SK-N-MC (cell line): ENCODE measurements around the gene ZNF407.
"Not testable (repeated sequence)": the region's sequence is repeated elsewhere in the genome, so short reads cannot be mapped to it uniquely, and the experiment has no call there.

Experiments used
- DNase-seq: peaks from one replicate; pipeline ENCODE4 v3.0.0-alpha.2; 2011; ENCODE audit warnings: low read depth, low spot score
- H3K27ac ChIP-seq: fragments of 200-600 bp; sonication (generic); 2 replicates; pipeline ENCODE4 v1.5.1; 2016; ENCODE audit warnings: mixed run types
- H3K36me3 ChIP-seq: fragments of 200-600 bp; sonication (generic); 2 replicates; pipeline ENCODE4 v1.6.1; 2017; ENCODE audit warnings: antibody characterized with exemption, low read length, mixed read lengths; ENCODE audit not compliant: insufficient read depth
- H3K4me3 ChIP-seq: fragments of 200-600 bp; sonication (generic); 2 replicates; pipeline ENCODE4 v1.5.1; 2016
- H3K9ac ChIP-seq: fragments of 200-600 bp; sonication (generic); 2 replicates; pipeline ENCODE4 v1.8.0; 2017; ENCODE audit warnings: mixed run types, mixed read lengths; ENCODE audit not compliant: insufficient read length
- H3K9me3 ChIP-seq: fragments of 200-600 bp; sonication (generic); 2 replicates; pipeline ENCODE4 v1.6.1; 2017; ENCODE audit warnings: low read depth, mild to moderate bottlenecking, antibody characterized with exemption, low read length, moderate library complexity, mixed read lengths
- EZH2 ChIP-seq: fragments of 200-600 bp; sonication (generic); IDR thresholded peaks from one replicate; pipeline ENCODE4 v1.6.1; 2017; ENCODE audit warnings: antibody characterized with exemption
- FOXP2 ChIP-seq: optimal IDR thresholded peaks from 2 replicates; pipeline ENCODE3; 2011; ENCODE audit warnings: mild to moderate bottlenecking, moderate library complexity; ENCODE audit not compliant: insufficient read depth; ENCODE audit errors: extremely low read length, control extremely low read depth
- POLR2AphosphoS5 ChIP-seq: IDR thresholded peaks from 2 replicates; pipeline ENCODE4 v1.6.1; 2012; ENCODE audit warnings: mild to moderate bottlenecking, low read depth, low read length, borderline replicate concordance

ZNF407 gene

DNA sequence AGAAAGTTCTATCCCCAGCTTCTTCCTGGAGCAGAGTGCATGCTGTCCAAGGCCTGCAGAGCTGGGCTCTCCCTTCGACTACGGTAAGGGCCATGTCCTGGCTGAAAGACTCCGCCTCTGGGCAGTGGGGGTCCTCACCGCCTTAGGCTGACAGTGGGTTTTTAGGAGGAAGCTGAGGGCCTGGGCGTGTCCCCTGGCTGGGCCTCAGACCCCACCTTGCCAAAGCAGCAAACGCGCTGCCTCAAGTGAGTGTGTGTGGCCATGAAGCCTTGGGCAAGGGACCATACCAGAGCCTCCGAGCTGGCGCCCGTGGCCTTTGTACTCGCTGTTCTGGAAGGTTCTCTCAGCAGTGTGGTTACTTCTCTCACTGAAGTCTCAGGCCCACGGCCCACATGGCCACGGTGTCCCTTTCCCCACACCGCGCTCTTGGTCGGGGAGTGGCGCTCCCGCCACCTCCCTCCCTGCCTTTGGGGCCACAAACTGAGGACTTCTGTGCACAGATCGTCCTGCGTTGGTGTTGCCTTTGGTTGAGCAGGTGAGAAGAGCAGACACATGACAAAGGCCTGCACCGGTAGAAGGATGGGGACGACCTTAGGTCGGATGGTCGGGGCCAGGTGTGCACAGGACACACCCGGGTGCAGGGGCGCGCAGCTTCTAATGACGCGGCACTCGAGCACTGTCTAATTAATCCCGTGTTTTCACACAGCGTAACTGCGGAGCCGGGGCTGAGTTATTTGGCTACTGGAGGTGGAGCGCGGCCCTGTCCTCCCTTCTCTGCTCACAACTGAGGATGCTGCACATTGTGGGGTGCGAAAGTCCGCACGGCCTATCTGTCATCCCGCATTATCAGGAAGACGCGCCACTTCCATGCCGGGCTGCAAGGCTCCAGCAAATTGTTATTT lies 489.7 kb downstream of the ZNF407 start:
- Histone ChIP-seq H3K9ac (no peak overlapping the region), H3K9me3 (no peaks in the 10 kb centered on the region), H3K36me3 (no peaks in the 10 kb centered on the region), H3K4me3 (no peak overlapping the region), H3K27ac (no peak overlapping the region)
- TF ChIP-seq POLR2AphosphoS5 (no peak), EZH2 (no peak), FOXP2 (no peak)
- DNase-seq: no peak

DNA sequence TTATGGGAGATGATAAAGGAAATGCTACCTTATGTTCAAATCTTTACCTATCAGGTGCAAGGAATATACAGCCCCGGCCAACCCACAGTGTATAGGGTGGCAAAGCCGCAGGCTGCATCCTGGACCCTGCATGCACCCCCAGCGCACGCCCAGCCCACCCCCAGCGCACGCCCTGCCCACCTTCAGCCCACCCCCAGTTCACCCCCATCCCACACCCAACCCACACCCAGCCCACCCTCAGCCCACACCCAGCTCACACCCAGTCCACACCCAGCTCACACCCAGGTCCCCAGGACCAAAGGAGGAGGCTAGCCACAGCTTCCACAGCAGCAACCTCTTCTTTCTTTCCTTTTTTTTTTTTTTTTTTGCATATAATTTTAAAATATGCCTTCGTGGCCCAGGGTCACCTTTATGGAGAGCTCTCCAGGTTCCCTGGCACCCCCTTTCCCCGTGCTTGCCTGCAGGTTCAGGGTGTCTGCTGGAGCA lies 490.4 kb downstream of the ZNF407 start:
- Histone ChIP-seq H3K4me3 (no peak overlapping the region), H3K36me3 (no peaks in the 10 kb centered on the region), H3K27ac (no peak overlapping the region), H3K9me3 (no peaks in the 10 kb centered on the region), H3K9ac (no peak overlapping the region)
- no peak for DNase-seq
- TF ChIP-seq EZH2 (no peak), POLR2AphosphoS5 (no peak), FOXP2 (no peak)

DNA sequence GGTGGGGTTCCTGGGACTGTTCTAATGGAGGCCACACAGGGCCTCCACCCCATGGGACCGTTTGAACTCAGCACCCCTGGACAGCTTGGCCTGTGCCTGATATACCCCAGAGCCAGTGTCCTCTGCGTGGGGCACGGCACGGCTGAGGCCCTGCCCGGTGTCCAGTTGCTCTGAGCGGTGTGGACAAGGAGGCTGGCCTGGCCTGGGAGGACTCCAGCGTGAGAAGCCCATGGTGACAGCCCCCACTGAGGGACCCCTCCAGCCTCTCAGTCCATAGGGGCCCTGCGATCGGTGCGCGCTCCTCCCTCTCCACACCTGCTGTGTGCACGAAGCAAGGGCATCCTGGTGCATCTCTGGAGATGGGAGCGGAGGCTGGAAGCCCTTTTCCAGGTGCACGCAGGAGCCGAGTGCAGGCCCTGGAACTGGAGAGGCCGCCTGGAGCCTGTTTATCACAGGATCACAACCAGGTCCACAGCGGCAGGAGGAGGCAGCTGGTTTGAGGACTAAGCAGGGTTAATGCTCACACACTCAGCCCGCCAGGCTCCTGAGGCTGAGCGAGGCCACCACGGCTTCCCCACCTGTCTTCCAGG lies 491.0 kb downstream of the ZNF407 start:
- Histone ChIP-seq H3K9me3 (no peaks in the 10 kb centered on the region), H3K27ac (no peak overlapping the region), H3K4me3 (no peak overlapping the region), H3K36me3 (no peaks in the 10 kb centered on the region), H3K9ac (no peak overlapping the region)
- TF ChIP-seq POLR2AphosphoS5: no peak
- TF ChIP-seq EZH2: no peak
- no peak for TF ChIP-seq FOXP2
- DNase-seq: no peak

DNA sequence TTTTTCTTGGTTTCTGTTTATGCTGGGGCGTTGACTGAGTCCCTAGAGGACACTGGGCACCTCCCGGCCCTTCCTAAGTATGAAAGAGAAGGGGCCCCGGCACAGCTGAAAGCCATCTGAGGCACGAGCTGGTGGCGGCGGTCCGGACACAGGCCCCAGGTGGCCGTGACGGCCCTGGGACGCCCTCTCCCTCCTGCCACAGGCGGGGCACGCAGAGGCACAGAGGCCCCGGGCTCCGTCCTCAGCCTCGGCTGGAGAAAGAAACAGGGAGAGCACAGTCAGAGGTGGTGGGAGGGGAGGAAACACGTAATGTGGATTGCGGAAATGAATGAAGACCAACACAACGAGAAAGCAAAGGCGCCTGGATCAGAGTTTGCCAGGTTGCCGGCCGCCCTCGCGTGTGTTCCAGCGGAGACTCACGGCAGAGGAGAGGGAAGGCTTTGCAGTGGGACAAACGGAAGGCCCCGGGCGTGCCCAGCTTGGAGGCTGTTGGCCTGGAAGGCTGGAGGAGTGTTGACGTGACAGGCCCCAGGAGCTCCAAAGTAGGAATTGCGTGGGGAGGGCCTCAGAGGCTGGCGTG lies 492.2 kb downstream of the ZNF407 start:
- TF ChIP-seq FOXP2 (no peak), POLR2AphosphoS5 (no peak), EZH2 (no peak)
- Histone ChIP-seq H3K9ac (no peak overlapping the region), H3K36me3 (no peaks in the 10 kb centered on the region), H3K27ac (no peak overlapping the region), H3K9me3 (no peaks in the 10 kb centered on the region), H3K4me3 (no peak overlapping the region)
- DNase-seq: no peak

DNA sequence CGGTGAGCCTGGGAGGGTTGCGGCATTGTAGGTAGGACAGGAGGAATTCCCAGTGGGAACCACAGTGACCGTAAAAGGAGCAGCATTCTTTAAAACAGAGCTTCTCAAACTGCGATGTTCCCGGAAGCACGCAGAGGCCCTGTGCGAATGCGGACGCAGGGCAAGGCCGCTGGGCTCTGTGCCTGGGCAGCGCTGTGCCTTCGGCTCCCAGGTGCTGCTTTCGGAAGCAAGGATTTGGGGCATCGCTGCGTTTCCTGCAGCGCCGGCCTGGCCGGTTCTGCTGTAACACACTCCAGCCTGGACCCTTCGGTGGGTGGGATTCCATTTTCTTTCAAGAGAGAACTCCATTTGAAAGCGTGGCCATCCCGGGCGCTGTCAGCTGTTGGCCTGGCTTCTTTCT lies 492.7 kb downstream of the ZNF407 start:
- TF ChIP-seq EZH2 (no peak), POLR2AphosphoS5 (no peak), FOXP2 (no peak)
- no peaks in the 10 kb centered on the region for H3K9me3 ChIP-seq
- no peak for DNase-seq

DNA sequence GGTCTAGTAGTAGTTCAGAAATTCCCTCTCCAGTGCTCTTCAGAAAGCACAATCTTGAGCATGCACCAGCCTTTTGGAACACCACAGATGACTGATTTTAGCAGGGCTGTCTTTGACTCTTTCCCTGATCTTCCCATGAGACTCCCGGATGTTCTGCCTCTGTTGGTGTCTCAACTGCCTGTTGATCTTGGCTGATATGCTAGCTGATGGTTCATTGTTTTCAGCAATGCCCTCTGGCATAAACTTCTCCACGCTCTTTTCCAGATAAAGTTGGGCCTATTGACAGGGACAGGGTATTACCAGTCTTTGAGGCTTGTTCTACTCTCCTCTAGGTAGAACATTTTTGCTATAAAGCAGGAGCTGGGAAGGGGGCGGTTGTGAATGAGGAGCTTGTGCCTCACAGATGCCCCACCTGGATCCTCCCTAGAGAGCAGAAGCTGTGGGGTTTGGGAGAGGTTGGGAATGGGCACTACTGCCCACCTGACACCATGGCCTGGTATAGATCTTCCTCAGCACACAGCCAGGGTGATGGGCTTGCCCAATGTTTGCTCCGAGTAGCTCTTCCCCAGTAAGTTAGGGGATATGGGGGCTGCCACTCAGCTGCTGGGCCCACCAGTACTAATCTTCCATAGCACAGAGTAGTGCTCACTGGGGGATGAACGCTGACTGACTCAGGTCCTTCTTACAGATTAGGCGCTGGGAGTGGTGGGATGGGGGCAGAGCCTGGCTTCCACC lies 500.0 kb downstream of the ZNF407 start:
- no peak overlapping the region for H3K9ac ChIP-seq
- no peaks in the 10 kb centered on the region for H3K36me3 ChIP-seq
- no peak for TF ChIP-seq POLR2AphosphoS5
- no peak for TF ChIP-seq FOXP2
- no peak for TF ChIP-seq EZH2
- no peak overlapping the region for H3K27ac ChIP-seq
- no peak for DNase-seq
- no peak overlapping the region for H3K4me3 ChIP-seq
- H3K9me3 ChIP-seq: no peaks in the 10 kb centered on the region

More for the DNA sequence above, 492.7 kb downstream of the ZNF407 start:
- H3K27ac ChIP-seq: no peak overlapping the region
- H3K4me3 ChIP-seq: no peak overlapping the region
- no peak overlapping the region for H3K9ac ChIP-seq
- H3K36me3 ChIP-seq: no peaks in the 10 kb centered on the region

DNA sequence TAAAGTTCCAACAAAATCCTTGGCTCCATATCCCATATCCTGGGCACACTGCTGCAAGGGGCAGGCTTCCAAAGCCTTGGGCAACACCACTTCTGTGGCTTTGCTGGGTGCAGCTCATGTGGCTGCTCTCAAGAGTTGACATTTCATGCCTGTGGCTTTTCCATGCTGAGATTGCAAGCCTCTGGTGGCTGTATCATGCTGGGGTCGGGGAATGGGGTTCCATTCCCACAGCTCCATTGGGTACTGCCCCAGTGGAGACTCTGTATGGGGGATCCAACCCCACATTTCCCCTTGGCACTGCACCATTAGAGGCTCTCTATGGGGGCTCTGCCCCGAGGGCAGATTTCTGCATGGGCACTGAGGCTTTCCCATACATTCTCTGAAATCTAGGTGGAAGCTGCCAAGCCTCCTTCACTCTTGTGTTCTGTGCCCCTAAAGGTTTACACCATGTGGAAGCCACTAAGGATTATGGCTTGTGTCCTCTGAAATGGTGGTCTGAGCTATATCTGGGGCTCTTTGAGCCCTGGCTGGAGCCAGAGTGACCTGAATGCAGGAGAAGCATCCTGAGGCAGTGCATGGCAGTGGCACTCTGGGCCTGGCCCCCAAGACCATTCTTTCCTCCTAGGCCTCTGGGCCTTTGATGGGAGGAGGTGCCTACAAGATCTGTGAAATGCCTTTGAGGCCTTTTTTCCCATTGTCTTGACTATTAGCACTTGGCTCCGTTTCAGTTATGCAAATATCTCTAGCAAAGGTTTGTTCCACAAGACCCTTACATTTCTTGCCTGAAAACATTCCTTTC lies 503.4 kb downstream of the ZNF407 start:
- Histone ChIP-seq H3K27ac (no peak overlapping the region), H3K36me3 (no peaks in the 10 kb centered on the region), H3K4me3 (no peak overlapping the region), H3K9ac (no peak overlapping the region), H3K9me3 (no peaks in the 10 kb centered on the region)
- DNase-seq: no peak
- TF ChIP-seq POLR2AphosphoS5 (no peak), FOXP2 (no peak), EZH2 (no peak)

DNA sequence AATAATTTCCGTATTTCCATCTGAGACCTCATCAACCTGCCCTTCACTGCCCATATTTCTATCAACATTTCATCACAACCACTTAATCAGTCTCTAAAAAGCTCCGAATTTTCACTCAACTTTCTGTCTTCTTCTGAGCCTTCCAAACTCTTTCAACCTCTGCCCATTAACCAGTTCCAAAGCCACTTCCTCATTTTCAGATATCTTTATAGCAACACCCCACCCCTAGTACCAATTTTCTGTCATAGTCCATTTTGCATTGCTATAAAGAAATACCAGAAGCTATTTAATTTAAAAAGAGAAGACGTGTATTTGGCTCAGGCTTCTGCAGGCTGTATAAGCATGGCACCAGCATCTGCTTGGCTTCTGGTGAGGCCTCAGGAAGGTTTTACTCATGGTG lies 504.2 kb downstream of the ZNF407 start:
- no peaks in the 10 kb centered on the region for H3K9me3 ChIP-seq
- no peak overlapping the region for H3K4me3 ChIP-seq
- H3K27ac ChIP-seq: no peak overlapping the region
- DNase-seq: no peak
- TF ChIP-seq POLR2AphosphoS5 (no peak), EZH2 (no peak), FOXP2 (no peak)
- H3K36me3 ChIP-seq: no peaks in the 10 kb centered on the region
- H3K9ac ChIP-seq: no peak overlapping the region

DNA sequence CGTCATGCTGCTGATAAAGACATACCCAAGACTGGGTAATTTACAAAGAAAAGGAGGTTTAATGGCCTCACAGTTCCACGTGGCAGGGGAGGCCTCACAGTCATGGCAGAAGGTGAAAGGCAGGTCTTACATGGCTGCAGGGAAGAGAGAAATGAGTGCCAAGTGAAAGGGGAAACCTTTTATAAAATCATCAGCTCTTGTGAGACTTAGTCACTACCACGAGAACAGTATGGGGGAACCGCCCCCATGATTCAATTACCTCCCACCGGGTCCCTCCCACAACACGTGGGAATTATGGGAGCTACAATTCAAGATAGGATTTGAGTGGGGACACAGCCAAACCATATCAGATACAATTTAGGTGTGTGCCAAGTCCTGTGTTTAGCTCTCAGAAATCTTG lies 506.4 kb downstream of the ZNF407 start:
- H3K27ac ChIP-seq, H3K9ac ChIP-seq, DNase-seq, H3K36me3 ChIP-seq, H3K9me3 ChIP-seq, H3K4me3 ChIP-seq: not testable (repeated sequence)
